GM21423 (cell line): Measurements from ENCODE around the gene SND1.

Source experiments
- ATAC-seq: cut with Tn5 transposase; IDR thresholded peaks from one replicate; pipeline ENCODE4 v1.9.1; 2021; ENCODE audit warnings: mild to moderate bottlenecking, moderate library complexity; ENCODE audit not compliant: unreplicated experiment

Gene SND1

GRCh38 chr7:127651556-127652332 is at the start of gene SND1:
Gene SND1, plus strand, starts transcription at chr7:127652194. Its CDS starts 180 bp downstream, at chr7:127652374.
- peak; percentile 94 for ATAC-seq

GRCh38 chr7:127608446-127608845 is 43.5 kb upstream of the SND1 start:
- ATAC-seq: no peak

GRCh38 chr7:127609297-127609696 is 42.7 kb upstream of the SND1 start:
- ATAC-seq: no peak

- ATAC-seq: no peak
Observed at GRCh38 chr7:127612263-127612662, 39.7 kb upstream of the SND1 start.

- no peak for ATAC-seq
Observed at GRCh38 chr7:127616724-127617123, 35.3 kb upstream of the SND1 start.

GRCh38 chr7:127618042-127618441 is 34.0 kb upstream of the SND1 start, which contains the start of gene PAX4:
Gene PAX4, minus strand, starts transcription at chr7:127618142. Its CDS starts 2,214 bp downstream, at chr7:127615928.
- no peak for ATAC-seq

- no peak for ATAC-seq
Observed at GRCh38 chr7:127618775-127619174, 33.2 kb upstream of the SND1 start.

- no peak for ATAC-seq
Observed at GRCh38 chr7:127619681-127620405, 32.2 kb upstream of the SND1 start.

- ATAC-seq: no peak
Observed at GRCh38 chr7:127620406-127621233, 31.4 kb upstream of the SND1 start.

- ATAC-seq: no peak
Observed at GRCh38 chr7:127625331-127625730, 26.7 kb upstream of the SND1 start.

- ATAC-seq: no peak
Observed at GRCh38 chr7:127628445-127628844, 23.5 kb upstream of the SND1 start.

- ATAC-seq: peak; percentile 83
Observed at GRCh38 chr7:127629268-127629854, 22.6 kb upstream of the SND1 start.

- no peak for ATAC-seq
Observed at GRCh38 chr7:127632276-127632910, 19.6 kb upstream of the SND1 start.

GRCh38 chr7:127635659-127636285 is 16.2 kb upstream of the SND1 start:
- no peak for ATAC-seq

- ATAC-seq: no peak
Observed at GRCh38 chr7:127638197-127638596, 13.8 kb upstream of the SND1 start.

GRCh38 chr7:127644484-127644883 is 7.5 kb upstream of the SND1 start:
- ATAC-seq: no peak

- no peak for ATAC-seq
Observed at GRCh38 chr7:127647636-127648035, 4.4 kb upstream of the SND1 start.

- no peak for ATAC-seq
Observed at GRCh38 chr7:127648986-127649385, 3.0 kb upstream of the SND1 start.

- ATAC-seq: no peak
Observed at GRCh38 chr7:127650847-127651555, 993 bp upstream of the SND1 start.
